COLO668 (cell line): ENCODE measurements around the gene ADRB1.

Experiments
- DNase-seq: peaks from one replicate; lab custom pipeline; 2025; ENCODE audit not compliant: unreplicated experiment; lab: John Stamatoyannopoulos, UW

The ADRB1 gene

GRCh38 chr10:114053946-114054345 lies 10.3 kb downstream of the ADRB1 start:
- DNase-seq: no peak

- DNase-seq: no peak
Observed at GRCh38 chr10:114057855-114058254, 14.2 kb downstream of the ADRB1 start.

GRCh38 chr10:114058297-114058696 lies 14.6 kb downstream of the ADRB1 start:
- no peak for DNase-seq

- no peak for DNase-seq
Observed at GRCh38 chr10:114059561-114059960, 15.9 kb downstream of the ADRB1 start.

- no peak for DNase-seq
Observed at GRCh38 chr10:114060456-114060855, 16.8 kb downstream of the ADRB1 start.

- no peak for DNase-seq
Observed at GRCh38 chr10:114061148-114061547, 17.5 kb downstream of the ADRB1 start.

GRCh38 chr10:114061789-114062188 lies 18.1 kb downstream of the ADRB1 start:
- DNase-seq: no peak

GRCh38 chr10:114064151-114065048 lies 20.7 kb downstream of the ADRB1 start:
- no peak for DNase-seq

GRCh38 chr10:114065049-114065435 lies 21.4 kb downstream of the ADRB1 start:
- no peak for DNase-seq

GRCh38 chr10:114068054-114068707 lies 24.5 kb downstream of the ADRB1 start:
- DNase-seq: no peak

- DNase-seq: no peak
Observed at GRCh38 chr10:114070710-114071109, 27.0 kb downstream of the ADRB1 start.

GRCh38 chr10:114071178-114071577 lies 27.5 kb downstream of the ADRB1 start:
- DNase-seq: no peak

- no peak for DNase-seq
Observed at GRCh38 chr10:114073395-114074186, 29.9 kb downstream of the ADRB1 start.

GRCh38 chr10:114075093-114075492 lies 31.4 kb downstream of the ADRB1 start:
- no peak for DNase-seq

- no peak for DNase-seq
Observed at GRCh38 chr10:114077347-114077746, 33.7 kb downstream of the ADRB1 start.

GRCh38 chr10:114077815-114078219 lies 34.2 kb downstream of the ADRB1 start:
- no peak for DNase-seq

GRCh38 chr10:114078346-114078745 lies 34.7 kb downstream of the ADRB1 start:
- DNase-seq: no peak

GRCh38 chr10:114079421-114079820 lies 35.8 kb downstream of the ADRB1 start:
- DNase-seq: no peak

- no peak for DNase-seq
Observed at GRCh38 chr10:114081911-114082583, 38.4 kb downstream of the ADRB1 start.

GRCh38 chr10:114083040-114083439 lies 39.4 kb downstream of the ADRB1 start:
- no peak for DNase-seq

- DNase-seq: no peak
Observed at GRCh38 chr10:114084215-114084614, 40.5 kb downstream of the ADRB1 start.
